Suprapubic skin (tissue), 4 donors: ENCODE data around the gene RIMS1.

Source experiments
- EP300 ChIP-seq: sonication (generic); formaldehyde crosslinking; IDR thresholded peaks from one replicate; pipeline ENCODE4 v1.6.1; 2017; ENCODE audit warnings: antibody characterized with exemption
- POLR2A ChIP-seq, 2 donors: fragments of 450-650 bp; IDR thresholded peaks; one replicate each; pipeline ENCODE4 v1.6.1; 2017; ENCODE audit warnings: antibody characterized with exemption in 2 of 2, mild to moderate bottlenecking in 2 of 2, moderate library complexity in 2 of 2
- POLR2AphosphoS5 ChIP-seq, 3 donors: sonication (generic); formaldehyde crosslinking; IDR thresholded peaks; one replicate each; pipeline ENCODE4 v1.6.1; 2017; ENCODE audit warnings: antibody characterized with exemption in 3 of 3
- TF ChIP-seq, protein P1 (sequence below), 2 donors: fragments of 200-600 bp in 1 of 2; fragments of 450-650 bp in 1 of 2; sonication (generic) in 1 of 2; IDR thresholded peaks; one replicate each; pipeline ENCODE4 v1.5.1; 2016 to 2019; ENCODE audit warnings: antibody characterized with exemption in 2 of 2, mild to moderate bottlenecking in 1 of 2, moderate library complexity in 1 of 2

GRCh38 chr6:72316675-72317380 lies 430.5 kb downstream of the RIMS1 start:
- TF ChIP-seq, protein P1, sequence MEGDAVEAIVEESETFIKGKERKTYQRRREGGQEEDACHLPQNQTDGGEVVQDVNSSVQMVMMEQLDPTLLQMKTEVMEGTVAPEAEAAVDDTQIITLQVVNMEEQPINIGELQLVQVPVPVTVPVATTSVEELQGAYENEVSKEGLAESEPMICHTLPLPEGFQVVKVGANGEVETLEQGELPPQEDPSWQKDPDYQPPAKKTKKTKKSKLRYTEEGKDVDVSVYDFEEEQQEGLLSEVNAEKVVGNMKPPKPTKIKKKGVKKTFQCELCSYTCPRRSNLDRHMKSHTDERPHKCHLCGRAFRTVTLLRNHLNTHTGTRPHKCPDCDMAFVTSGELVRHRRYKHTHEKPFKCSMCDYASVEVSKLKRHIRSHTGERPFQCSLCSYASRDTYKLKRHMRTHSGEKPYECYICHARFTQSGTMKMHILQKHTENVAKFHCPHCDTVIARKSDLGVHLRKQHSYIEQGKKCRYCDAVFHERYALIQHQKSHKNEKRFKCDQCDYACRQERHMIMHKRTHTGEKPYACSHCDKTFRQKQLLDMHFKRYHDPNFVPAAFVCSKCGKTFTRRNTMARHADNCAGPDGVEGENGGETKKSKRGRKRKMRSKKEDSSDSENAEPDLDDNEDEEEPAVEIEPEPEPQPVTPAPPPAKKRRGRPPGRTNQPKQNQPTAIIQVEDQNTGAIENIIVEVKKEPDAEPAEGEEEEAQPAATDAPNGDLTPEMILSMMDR (IDR thresholded peaks at IDR 0.05) = no peak
- no peak for TF ChIP-seq POLR2A (IDR thresholded peaks at IDR 0.05)
- TF ChIP-seq POLR2AphosphoS5 (IDR thresholded peaks at IDR 0.05) = no peak
- no peak for TF ChIP-seq EP300
